HEK293 (cell line): Measurements from ENCODE around the gene NRF1.
A peak's percentile ranks its signal among the peaks of the same experiment; 100 is the strongest.
"Not testable (repeated sequence)": the region's sequence is repeated elsewhere in the genome, so short reads cannot be mapped to it uniquely, and the experiment has no call there.

Experiments used
- CTCF ChIA-PET: fragments of 350-600 bp; formaldehyde crosslinking; extraction: SDS; loops from one replicate; lab custom pipeline; 2021; ENCODE audit warnings: antibody characterized with exemption; lab: Yijun Ruan, JAX
- POLR2A ChIA-PET: fragments of 300-600 bp; formaldehyde crosslinking; extraction: SDS; loops from one replicate; lab custom pipeline; 2020; ENCODE audit warnings: antibody characterized with exemption, inconsistent platforms; lab: Yijun Ruan, JAX
- H3K27ac ChIP-seq: fragments of 200-500 bp; sonication (Bioruptor generic); 2 replicates; pipeline ENCODE4 v1.5.1; 2014; ENCODE audit warnings: low read depth, low read length, control low read depth, inconsistent platforms; ENCODE audit errors: extremely low read depth
- H3K36me3 ChIP-seq, 2 experiments: fragments of 200-500 bp in 1 of 2; sonication (Bioruptor generic) in 1 of 2; 1 replicate in 1 of 2; 2 replicates in 1 of 2; pipeline ENCODE4 v1.5.1; 2014 to 2017; ENCODE audit warnings: inconsistent platforms in 2 of 2, low read length in 2 of 2; ENCODE audit not compliant: control insufficient read depth in 2 of 2, insufficient read depth in 1 of 2
- H3K4me1 ChIP-seq: fragments of 200-500 bp; sonication (Bioruptor generic); 2 replicates; pipeline ENCODE4 v1.5.1; 2014; ENCODE audit warnings: mild to moderate bottlenecking, low read length, inconsistent platforms; ENCODE audit not compliant: control insufficient read depth, insufficient read depth
- H3K4me3 ChIP-seq: 2 replicates; pipeline ENCODE4 v1.5.1; 2011; ENCODE audit warnings: low read depth, mild to moderate bottlenecking, control low read depth, low read length, moderate library complexity
- H3K9me3 ChIP-seq: fragments of 200-500 bp; sonication (Bioruptor generic); 2 replicates; pipeline ENCODE4 v1.5.1; 2014; ENCODE audit warnings: low read depth, low read length, inconsistent platforms; ENCODE audit not compliant: control insufficient read depth, insufficient read depth
- KLF10 ChIP-seq: fragments of 450-650 bp; IDR thresholded peaks from 2 replicates; pipeline ENCODE4 v1.5.1; 2018; ENCODE audit warnings: missing biosample characterization, mild to moderate bottlenecking, missing genetic modification characterization
- ZFHX2 ChIP-seq: fragments of 450-650 bp; formaldehyde crosslinking; conservative IDR thresholded peaks from 2 replicates; pipeline ENCODE4 v1.5.1; 2016; ENCODE audit warnings: missing biosample characterization, missing genetic modification characterization
- ZFP37 ChIP-seq: fragments of 450-650 bp; formaldehyde crosslinking; IDR thresholded peaks from 2 replicates; pipeline ENCODE4 v1.5.1; 2016; ENCODE audit warnings: missing biosample characterization, missing genetic modification characterization
- ZNF140 ChIP-seq: fragments of 450-650 bp; formaldehyde crosslinking; IDR thresholded peaks from 2 replicates; pipeline ENCODE4 v1.5.1; 2016; ENCODE audit warnings: missing biosample characterization, missing genetic modification characterization
- ZNF146 ChIP-seq: fragments of 450-650 bp; formaldehyde crosslinking; IDR thresholded peaks from 2 replicates; pipeline ENCODE4 v1.5.1; 2016; ENCODE audit warnings: missing biosample characterization, missing genetic modification characterization
- ZNF211 ChIP-seq: fragments of 450-650 bp; formaldehyde crosslinking; IDR thresholded peaks from 2 replicates; pipeline ENCODE4 v1.5.1; 2016; ENCODE audit warnings: low read depth, missing biosample characterization, missing genetic modification characterization
- ZNF366 ChIP-seq: fragments of 450-650 bp; formaldehyde crosslinking; conservative IDR thresholded peaks from 2 replicates; pipeline ENCODE4 v1.5.1; 2016; ENCODE audit warnings: missing biosample characterization, missing genetic modification characterization
- ZNF623 ChIP-seq: fragments of 450-650 bp; formaldehyde crosslinking; IDR thresholded peaks from 2 replicates; pipeline ENCODE4 v1.5.1; 2016; ENCODE audit warnings: missing biosample characterization, missing genetic modification characterization
- TF ChIP-seq, protein P1 (sequence below): fragments of 450-650 bp; formaldehyde crosslinking; IDR thresholded peaks from 2 replicates; pipeline ENCODE4 v1.5.1; 2016; ENCODE audit warnings: missing biosample characterization, missing genetic modification characterization

NRF1 gene

DNA sequence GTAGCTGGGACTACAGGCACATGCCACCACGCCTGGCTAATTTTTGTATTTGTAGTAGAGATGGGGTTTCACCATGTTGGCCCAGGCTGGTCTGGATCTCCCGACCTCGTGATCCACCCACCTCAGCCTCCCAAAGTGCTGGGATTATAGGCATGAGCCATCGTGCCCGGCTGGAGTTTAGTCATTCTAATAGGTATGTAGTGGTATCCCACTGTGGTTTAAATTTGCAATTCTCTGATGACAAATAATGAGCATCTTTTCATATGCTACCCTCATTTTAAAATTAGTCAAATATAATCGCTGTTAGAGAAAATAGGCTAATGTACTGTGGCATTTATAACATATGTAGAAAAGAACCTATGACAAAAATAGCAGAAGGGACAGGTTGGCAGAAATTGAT, 15.1 kb upstream of the NRF1 start:
- POLR2A ChIA-PET: interaction anchor here (0.7 kb wide), 1 partner anchor 50 kb away, joined by 4 read pairs; no protein-coding TSS in a partner anchor
- not testable (repeated sequence) for H3K4me3 ChIP-seq, H3K4me1 ChIP-seq, H3K36me3 ChIP-seq, H3K27ac ChIP-seq, H3K9me3 ChIP-seq
- CTCF ChIA-PET: interaction anchor here (0.7 to 1.8 kb wide), 2 partner anchors 11 to 292 kb away, joined by 6 to 9 read pairs; no protein-coding TSS in a partner anchor
- peak; percentile 29 for TF ChIP-seq ZFHX2 (tag by site-specific recombination)

DNA sequence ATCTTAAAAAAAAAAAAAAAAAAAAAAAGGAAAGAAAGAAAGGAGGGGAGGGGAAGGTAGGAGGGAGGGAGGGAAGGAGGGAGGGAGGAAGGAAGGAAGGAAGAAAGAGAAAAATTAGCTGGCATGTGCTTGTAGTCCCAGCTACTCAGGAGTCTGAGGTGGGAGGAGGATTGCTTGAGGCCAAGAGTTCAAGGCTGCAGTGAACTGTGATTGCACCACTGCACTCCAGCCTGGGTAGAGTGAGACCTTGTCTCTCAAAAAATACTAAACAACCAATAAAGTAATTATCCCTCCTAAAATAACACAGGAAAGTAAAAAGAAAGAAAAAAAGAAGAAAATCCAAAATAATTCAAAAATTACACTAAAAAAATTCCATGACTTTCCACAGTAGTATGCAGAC, 13.8 kb upstream of the NRF1 start:
- CTCF ChIA-PET: interaction anchor here (0.6 to 2.1 kb wide), 4 partner anchors 8 to 678 kb away, joined by 3 to 8 read pairs (median 6); no protein-coding TSS in a partner anchor
- Histone ChIP-seq H3K4me1 (no peaks in the 10 kb centered on the region), H3K9me3 (no peaks in the 10 kb centered on the region)
- POLR2A ChIA-PET: interaction anchor here (0.7 to 1.1 kb wide), 2 partner anchors 10 to 40 kb away, joined by 3 to 4 read pairs; no protein-coding TSS in a partner anchor
- TF ChIP-seq KLF10 (no peak), ZFP37 (tag by site-specific recombination) (no peak), ZNF366 (peak; percentile 79)
- TF ChIP-seq, all 188 proteins: peak for 1
- H3K36me3 ChIP-seq: no peaks in the 10 kb centered on the region
- H3K4me3 ChIP-seq: no peak overlapping the region
- no peak overlapping the region for H3K27ac ChIP-seq

DNA sequence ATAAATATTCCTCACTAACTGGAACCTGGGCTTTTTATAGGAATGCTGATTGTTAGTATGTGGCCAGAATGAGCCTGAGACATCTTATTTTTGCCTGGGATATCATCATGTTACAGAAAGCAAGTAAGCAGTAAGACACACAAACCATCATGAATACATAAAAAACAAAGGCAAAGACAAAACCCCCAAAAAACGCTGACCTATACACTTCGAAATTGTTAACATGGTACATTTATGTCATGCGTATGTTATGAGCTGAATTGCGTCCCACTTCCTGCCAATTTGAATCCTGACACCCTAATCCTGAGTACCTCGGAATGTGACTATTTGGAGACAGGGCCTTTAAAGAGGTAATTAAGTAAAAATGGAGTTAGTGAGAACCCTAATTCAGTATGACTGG, 12.3 kb upstream of the NRF1 start:
- CTCF ChIA-PET: interaction anchor here (2.1 kb wide), 1 partner anchor 8 kb away, joined by 8 read pairs; no protein-coding TSS in a partner anchor
- no peak overlapping the region for H3K27ac ChIP-seq
- H3K4me3 ChIP-seq: no peak overlapping the region
- no peaks in the 10 kb centered on the region for H3K4me1 ChIP-seq
- TF ChIP-seq ZNF211 (tag by site-specific recombination) (no peak), ZNF140 (0 out of 2 replicates have a peak, but pooled peaks have one; percentile 40), ZNF623 (tag by site-specific recombination) (no peak)
- H3K9me3 ChIP-seq: no peaks in the 10 kb centered on the region
- POLR2A ChIA-PET: no interaction called here
- H3K36me3 ChIP-seq: no peaks in the 10 kb centered on the region

DNA sequence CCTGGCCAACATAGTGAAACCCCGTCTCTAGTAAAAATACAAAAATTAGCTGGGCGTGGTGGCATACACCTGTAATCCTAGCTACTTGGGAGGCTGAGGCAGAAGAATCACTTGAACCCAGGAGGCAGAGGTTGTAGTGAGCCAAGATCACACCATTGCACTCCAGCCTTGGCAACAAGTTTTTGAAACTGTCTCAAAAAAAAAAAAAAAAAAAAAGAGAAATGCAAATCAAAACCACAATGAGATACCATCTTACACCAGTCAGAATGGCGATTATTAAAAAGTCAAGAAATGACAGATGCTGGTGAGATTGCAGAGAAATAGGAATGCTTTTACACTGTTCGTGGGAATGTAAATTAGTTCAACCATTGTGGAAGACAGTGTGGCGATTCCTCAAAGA, 7.9 kb upstream of the NRF1 start:
- not testable (repeated sequence) for H3K9me3 ChIP-seq, H3K36me3 ChIP-seq, H3K4me3 ChIP-seq, H3K27ac ChIP-seq, H3K4me1 ChIP-seq
- ChIA-PET POLR2A (interaction anchor here (0.7 to 1.0 kb wide), 3 partner anchors 8 to 14 kb away, joined by 3 to 5 read pairs (median 3); no protein-coding TSS in a partner anchor), CTCF (interaction anchor here (1.6 kb wide), 1 partner anchor 9 kb away, joined by 3 read pairs; no protein-coding TSS in a partner anchor)

DNA sequence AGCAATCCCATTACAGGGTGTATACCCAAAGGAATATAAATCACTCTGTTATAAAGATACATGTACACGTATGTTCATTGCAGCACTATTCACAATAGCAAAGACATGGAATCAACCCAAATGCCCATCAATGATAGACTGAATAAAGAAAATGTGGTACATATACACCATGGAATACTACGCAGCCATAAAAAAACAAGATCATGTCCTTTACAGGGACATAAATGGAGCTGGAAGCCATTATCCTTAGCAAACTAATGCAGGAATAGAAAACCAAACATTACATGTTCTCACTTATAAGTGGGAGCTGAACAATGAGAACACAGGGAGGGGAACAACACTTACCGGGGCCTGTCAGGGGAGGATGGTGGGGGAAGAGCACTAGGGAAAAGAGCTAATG, 7.5 kb upstream of the NRF1 start:
- H3K4me1 ChIP-seq, H3K4me3 ChIP-seq, H3K9me3 ChIP-seq: not testable (repeated sequence)
- CTCF ChIA-PET: interaction anchor here (1.6 to 1.8 kb wide), 2 partner anchors 9 kb away, joined by 3 to 6 read pairs; no protein-coding TSS in a partner anchor
- POLR2A ChIA-PET: interaction anchor here (1.0 kb wide), 1 partner anchor 10 kb away, joined by 3 read pairs; no protein-coding TSS in a partner anchor
- H3K36me3 ChIP-seq: peaks cover 0 to 11% of the 10 kb centered on the region in 2 experiments; a peak in 1 of 3 replicates
- TF ChIP-seq, protein P1, sequence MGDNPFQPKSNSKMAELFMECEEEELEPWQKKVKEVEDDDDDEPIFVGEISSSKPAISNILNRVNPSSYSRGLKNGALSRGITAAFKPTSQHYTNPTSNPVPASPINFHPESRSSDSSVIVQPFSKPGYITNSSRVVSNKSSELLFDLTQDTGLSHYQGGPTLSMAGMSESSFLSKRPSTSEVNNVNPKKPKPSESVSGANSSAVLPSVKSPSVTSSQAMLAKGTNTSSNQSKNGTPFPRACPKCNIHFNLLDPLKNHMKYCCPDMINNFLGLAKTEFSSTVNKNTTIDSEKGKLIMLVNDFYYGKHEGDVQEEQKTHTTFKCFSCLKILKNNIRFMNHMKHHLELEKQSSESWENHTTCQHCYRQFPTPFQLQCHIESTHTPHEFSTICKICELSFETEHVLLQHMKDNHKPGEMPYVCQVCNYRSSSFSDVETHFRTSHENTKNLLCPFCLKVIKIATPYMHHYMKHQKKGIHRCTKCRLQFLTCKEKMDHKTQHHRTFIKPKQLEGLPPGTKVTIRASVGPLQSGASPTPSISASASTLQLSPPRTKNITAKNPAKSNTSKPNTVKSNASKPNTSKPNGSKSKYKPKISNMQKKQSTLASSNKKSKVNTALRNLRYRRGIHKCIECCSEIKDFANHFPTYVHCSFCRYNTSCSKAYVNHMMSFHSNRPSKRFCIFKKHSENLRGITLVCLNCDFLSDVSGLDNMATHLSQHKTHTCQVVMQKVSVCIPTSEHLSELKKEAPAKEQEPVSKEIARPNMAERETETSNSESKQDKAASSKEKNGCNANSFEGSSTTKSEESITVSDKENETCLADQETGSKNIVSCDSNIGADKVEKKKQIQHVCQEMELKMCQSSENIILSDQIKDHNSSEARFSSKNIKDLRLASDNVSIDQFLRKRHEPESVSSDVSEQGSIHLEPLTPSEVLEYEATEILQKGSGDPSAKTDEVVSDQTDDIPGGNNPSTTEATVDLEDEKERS: 0 out of 2 replicates have a peak, but pooled peaks have one; percentile 39
- TF ChIP-seq ZNF146 (tag by site-specific recombination): peak; percentile 97
- TF ChIP-seq, all 188 proteins: peak for 2; not testable (repeated sequence) for 186
- H3K27ac ChIP-seq: not testable (repeated sequence)
